K562 (cell line): ENCODE data around the gene COL8A2. TPM values are rescaled to one million over a fixed set of nuclear protein-coding genes. Genes with fewer than 3 reads are reported as not detected.
A peak's percentile ranks its signal among the peaks of the same experiment; 100 is the strongest.

Experiments
- CREB1 ChIP-seq, 2 experiments: sonication (generic) in 1 of 2; formaldehyde crosslinking in 1 of 2; IDR thresholded peaks; 2 replicates each; pipeline versions ENCODE4 v1.6.1 to v1.8.0; 2012 to 2022; ENCODE audit warnings: inconsistent platforms in 1 of 2, mild to moderate bottlenecking in 1 of 2, missing genetic modification reagents in 1 of 2, moderate library complexity in 1 of 2
- CREB3L1 ChIP-seq: fragments of 450-650 bp; IDR thresholded peaks from 2 replicates; pipeline ENCODE4 v1.6.1; 2014; ENCODE audit warnings: low read depth, mild to moderate bottlenecking, moderate library complexity, borderline replicate concordance
- CREM ChIP-seq: IDR thresholded peaks from 2 replicates; pipeline ENCODE4 v1.6.1; 2014; ENCODE audit warnings: antibody characterized with exemption, low read depth
- CTCF ChIP-seq, 3 experiments: IDR thresholded peaks in 2 of 3; conservative IDR thresholded peaks in 1 of 3; 2 replicates each; pipeline ENCODE4 v1.5.1; 2011 to 2012; ENCODE audit warnings: low read length in 3 of 3, mild to moderate bottlenecking in 3 of 3, control low read depth in 2 of 3, improper control_type of control experiment in 1 of 3, inconsistent platforms in 1 of 3, low read depth in 1 of 3, mixed read lengths in 1 of 3, moderate library complexity in 1 of 3; ENCODE audit not compliant: insufficient read depth in 2 of 3
- DACH1 ChIP-seq: fragments of 450-650 bp; IDR thresholded peaks from 2 replicates; pipeline ENCODE4 v1.6.1; 2018; ENCODE audit not compliant: partially characterized antibody
- GATAD2A ChIP-seq: fragments of 450-650 bp; IDR thresholded peaks from 2 replicates; pipeline ENCODE4 v1.6.1; 2017
- HOMEZ ChIP-seq: fragments of 250-450 bp; sonication (Bioruptor Pico); IDR thresholded peaks from 2 replicates; pipeline ENCODE4 v1.4.0; 2020; ENCODE audit warnings: mild to moderate bottlenecking, moderate library complexity
- LARP7 ChIP-seq: fragments of 450-650 bp; IDR thresholded peaks from 2 replicates; pipeline ENCODE4 v1.6.1; 2016
- MAX ChIP-seq: sonication (generic); formaldehyde crosslinking; IDR thresholded peaks from 2 replicates; pipeline ENCODE4 v1.9.0; 2022; ENCODE audit warnings: mild to moderate bottlenecking, missing genetic modification reagents
- MECOM ChIP-seq: fragments of 250-450 bp; sonication (Bioruptor Pico); IDR thresholded peaks from 2 replicates; pipeline ENCODE4 v1.8.0; 2022; ENCODE audit warnings: inconsistent platforms
- POLR2H ChIP-seq: IDR thresholded peaks from 2 replicates; pipeline ENCODE4 v1.6.1; 2016; ENCODE audit warnings: missing genetic modification characterization, low read depth, mild to moderate bottlenecking, control low read depth, missing compliant biosample characterization, moderate library complexity
- POLR3A ChIP-seq: IDR thresholded peaks from 2 replicates; pipeline ENCODE4 v1.6.1; 2011; ENCODE audit warnings: borderline replicate concordance, mild to moderate bottlenecking, moderate library complexity; ENCODE audit not compliant: insufficient read length, insufficient read depth; ENCODE audit errors: extremely low read depth
- ZBTB7A ChIP-seq: IDR thresholded peaks from 2 replicates; pipeline ENCODE4 v1.6.1; 2011; ENCODE audit warnings: low read depth, mild to moderate bottlenecking, low read length, moderate library complexity, borderline replicate concordance; ENCODE audit not compliant: control insufficient read depth
- ZNF354B ChIP-seq: fragments of 250-450 bp; sonication (Bioruptor Pico); IDR thresholded peaks from 2 replicates; pipeline ENCODE4 v1.4.0; 2020
- ZNF707 ChIP-seq: fragments of 250-450 bp; sonication (Bioruptor Pico); conservative IDR thresholded peaks from 2 replicates; pipeline ENCODE4 v1.8.0; 2022; ENCODE audit warnings: inconsistent platforms, mild to moderate bottlenecking, moderate library complexity
- polyA plus RNA-seq, 8 experiments: library from polyadenylated mRNA; depleted of rRNA in 4 of 8; stranded (reverse) in 5 of 8; unstranded in 3 of 8; fragments of >200 nt; fragmentation: Nextera tagmentation in 2 of 8; fragmentation: Illumina TruSeq in 1 of 8; extraction: Ambion mirVana in 2 of 8; extraction: Trizol in 1 of 8; gene quantifications; 2 replicates each; pipeline versions ENCODE4 v1.2.1 to v1.2.3, GENCODE V29; 2011 to 2014; ENCODE audit warnings: inconsistent platforms in 1 of 8, missing spikeins in 1 of 8
- total RNA-seq, 7 experiments: library from RNA; depleted of rRNA in 6 of 7; stranded (reverse); fragments of >200 nt in 6 of 7; fragmentation: Illumina TruSeq in 2 of 7; extraction: Trizol in 2 of 7; gene quantifications; 2 replicates each; pipeline versions ENCODE4 v1.2.1 to v1.2.3, GENCODE V29; 2011 to 2021; ENCODE audit warnings: low replicate concordance in 1 of 7

The COL8A2 gene
- total and polyA plus RNA-seq, 9 of the 15 experiments (the other 6 are each of a cell fraction or from before 2014, with no cell fraction given) = 0.03 to 0.14 (median 0.04) TPM; not detected in 5

DNA sequence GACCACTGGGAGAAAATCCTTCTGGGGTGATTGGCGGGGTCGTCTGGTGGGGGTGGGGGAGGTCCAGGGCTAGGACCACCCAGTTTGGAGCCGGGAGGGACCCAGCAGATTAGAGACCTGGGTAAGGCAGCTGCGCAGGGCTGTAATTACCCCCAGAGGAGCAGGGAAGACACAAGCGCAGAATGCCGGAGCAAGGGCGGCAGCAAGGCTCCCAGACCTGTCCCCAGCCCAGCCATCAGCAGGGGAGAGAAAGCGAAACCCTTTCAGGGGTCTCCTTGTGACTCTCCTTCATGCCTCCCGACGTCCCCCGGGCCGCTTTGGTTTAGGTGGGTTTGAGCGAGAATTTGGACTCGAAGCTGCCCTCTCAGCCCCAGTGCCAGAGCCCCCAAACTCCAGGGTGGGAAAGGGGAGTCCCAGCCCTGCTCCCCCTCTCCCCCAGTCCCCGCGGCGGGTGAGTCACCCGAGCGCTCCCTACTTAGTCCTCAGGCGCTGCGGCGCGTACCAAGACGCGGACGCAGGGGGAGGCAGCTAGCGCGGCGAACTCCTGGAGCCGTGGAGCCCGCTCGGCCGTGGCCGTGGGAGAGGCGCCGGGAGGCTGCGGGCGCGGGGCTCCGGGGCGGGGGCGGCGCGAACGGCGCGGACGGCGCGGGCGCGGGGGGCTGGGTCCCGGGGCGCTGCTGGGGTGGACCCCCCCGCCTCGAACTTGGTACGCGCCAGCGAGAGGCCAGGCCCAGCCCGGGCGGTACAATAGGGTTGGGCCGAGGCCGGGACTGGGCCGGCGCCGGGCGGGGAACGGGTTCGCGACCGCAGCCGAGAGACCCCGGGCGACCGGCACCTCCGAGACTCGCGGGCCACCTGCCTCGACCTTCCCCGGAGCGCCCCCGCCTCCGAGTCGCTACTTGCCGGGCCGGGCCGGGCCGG is 30.6 kb upstream of the COL8A2 start, which contains the start of gene MAP7D1 (continued):
- TF ChIP-seq MAX (CRISPR knock-in tag) (no peak), POLR2H (peak; percentile 63), POLR3A (no peak), CREB1 (IDR thresholded peaks at IDR 0.05) (0 out of 2 replicates have a peak, but pooled peaks have one; percentile 5), CREB1 (CRISPR knock-in tag; IDR thresholded peaks at IDR 0.05) (no peak), CREB3L1 (no peak), ZNF707 (CRISPR knock-in tag) (no peak), MECOM (no peak), ZBTB7A (peak; percentile 98), ZNF354B (CRISPR knock-in tag) (no peak), CREM (no peak), HOMEZ (CRISPR knock-in tag) (no peak), LARP7 (no peak), CTCF (IDR thresholded peaks at IDR 0.05 in 2 of 3, conservative IDR thresholded peaks at IDR 0.05 in 1 of 3; ENCODE audit: insufficient read depth in 2 of 3, low read depth in 1 of 3, low read length in 3 of 3) (peak in 1 of 3 experiments; percentile 1; a peak in 1 of 6 replicates), GATAD2A (peak; percentile 95), DACH1 (no peak)
